Measurements from ENCODE around the gene TMEM35B.
"Not testable (repeated sequence)": the region's sequence is repeated elsewhere in the genome, so short reads cannot be mapped to it uniquely, and the experiment has no call there.

- TF ChIP-seq EZH2 (IDR thresholded peaks at IDR 0.05; ENCODE audit: low read length, missing control alignments); CTCF (conservative IDR thresholded peaks at IDR 0.05 in 1 of 2, IDR thresholded peaks at IDR 0.05 in 1 of 2; ENCODE audit: low read depth in 1 of 2, low read length in 2 of 2): not testable (repeated sequence)
Measured at GRCh38 chr1:34948739-34949138, 36.4 kb downstream of the TMEM35B start.
